GM18505 (cell line): ENCODE measurements around the gene LENG9.

ENCODE experiments used
- ATAC-seq: cut with Tn5 transposase; IDR thresholded peaks from one replicate; pipeline ENCODE4 v1.9.1; 2021; ENCODE audit not compliant: unreplicated experiment
- POLR2A ChIP-seq: IDR thresholded peaks from 4 replicates; pipeline ENCODE4 v1.6.1; 2011; ENCODE audit warnings: borderline replicate concordance; ENCODE audit not compliant: insufficient read depth, insufficient read length; ENCODE audit errors: extremely low read depth

LENG9 gene

GRCh38 chr19:54465426-54466109, 2.0 kb upstream of the LENG9 start:
- TF ChIP-seq POLR2A: no peak

GRCh38 chr19:54464630-54465425, 1.2 kb upstream of the LENG9 start:
- peak; percentile 43 for ATAC-seq

More at GRCh38 chr19:54465426-54466109, 2.0 kb upstream of the LENG9 start:
- no peak for ATAC-seq

DNA sequence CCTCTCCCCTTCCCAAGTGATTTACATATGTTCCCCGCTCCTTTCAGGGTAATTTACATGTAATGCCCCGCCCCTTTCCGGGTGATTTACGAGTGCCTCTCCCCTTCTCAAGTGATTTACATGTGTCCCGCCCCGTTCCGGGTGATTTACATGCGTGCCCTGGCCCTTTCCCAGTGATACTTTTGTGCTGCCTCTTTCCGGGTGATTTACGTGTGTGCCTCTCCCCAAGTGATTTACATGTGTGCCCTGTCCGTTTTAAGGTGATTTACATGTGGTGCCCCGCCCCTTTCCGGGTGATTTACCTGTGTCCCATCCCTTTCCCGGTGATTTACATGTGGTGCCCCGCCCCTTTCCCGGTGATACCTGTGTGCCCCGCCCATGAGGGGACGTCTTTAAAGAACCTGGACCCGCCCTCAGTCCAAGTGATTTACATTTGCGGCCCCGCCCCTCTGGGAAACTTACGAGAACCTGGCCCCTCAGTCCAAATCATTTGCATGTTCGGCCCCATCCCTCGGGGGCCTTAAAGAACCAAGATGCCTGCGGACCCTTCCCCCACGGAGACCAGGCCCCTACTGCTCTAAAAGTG, 559 bp upstream of the LENG9 start:
- no peak for TF ChIP-seq POLR2A
- peak; percentile 37 for ATAC-seq

More at GRCh38 chr19:54464630-54465425, 1.2 kb upstream of the LENG9 start:
- peak; percentile 66 for TF ChIP-seq POLR2A

GRCh38 chr19:54462655-54463530, 685 bp downstream of the LENG9 start:
- peak; percentile 23 for ATAC-seq
- no peak for TF ChIP-seq POLR2A

- ATAC-seq: no peak
- peak; percentile 33 for TF ChIP-seq POLR2A
These were observed 1.4 kb downstream of the LENG9 start for GRCh38 chr19:54462047-54462654.

DNA sequence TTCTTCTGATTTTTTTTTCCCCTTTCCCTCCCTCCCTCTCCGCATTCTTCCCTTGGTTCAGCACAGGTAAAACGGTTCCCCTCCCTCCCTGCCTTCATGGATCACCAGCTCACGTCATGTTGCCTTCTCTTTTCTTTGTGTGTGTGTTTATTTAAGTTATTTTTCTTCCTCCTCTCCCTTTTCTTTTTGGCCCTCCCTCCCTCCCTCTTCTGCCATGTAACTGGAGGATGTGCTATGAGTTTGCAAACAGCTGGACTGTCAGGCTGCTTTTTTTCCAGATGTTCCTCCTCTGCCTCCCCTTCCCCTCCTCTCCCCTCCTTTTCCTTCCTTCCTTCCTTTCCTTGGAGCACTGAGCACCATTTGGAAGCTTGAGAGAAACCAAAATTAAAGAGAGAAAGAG, 2.0 kb downstream of the LENG9 start:
- no peak for TF ChIP-seq POLR2A
- ATAC-seq: no peak

DNA sequence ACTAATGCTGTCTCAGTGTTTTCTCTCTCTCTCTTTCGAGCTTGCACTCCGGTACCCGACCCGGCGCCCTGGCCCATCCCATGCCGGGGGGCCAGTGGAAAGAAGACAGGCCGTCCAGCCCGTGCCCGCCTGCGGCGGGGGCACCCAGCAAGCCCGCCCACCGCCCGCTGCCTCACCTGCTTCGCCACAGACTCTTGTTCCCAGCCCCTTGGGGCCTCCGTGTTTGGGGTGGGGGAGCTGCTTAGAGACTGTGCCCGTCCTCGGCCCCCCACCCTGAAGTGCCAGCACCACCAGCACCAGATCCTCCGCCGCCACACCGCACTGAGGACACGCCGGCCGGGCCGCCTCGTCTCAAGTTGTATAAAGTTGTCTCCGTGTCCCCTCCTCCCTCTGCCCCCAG, 2.4 kb downstream of the LENG9 start:
- ATAC-seq: no peak
- TF ChIP-seq POLR2A: no peak

DNA sequence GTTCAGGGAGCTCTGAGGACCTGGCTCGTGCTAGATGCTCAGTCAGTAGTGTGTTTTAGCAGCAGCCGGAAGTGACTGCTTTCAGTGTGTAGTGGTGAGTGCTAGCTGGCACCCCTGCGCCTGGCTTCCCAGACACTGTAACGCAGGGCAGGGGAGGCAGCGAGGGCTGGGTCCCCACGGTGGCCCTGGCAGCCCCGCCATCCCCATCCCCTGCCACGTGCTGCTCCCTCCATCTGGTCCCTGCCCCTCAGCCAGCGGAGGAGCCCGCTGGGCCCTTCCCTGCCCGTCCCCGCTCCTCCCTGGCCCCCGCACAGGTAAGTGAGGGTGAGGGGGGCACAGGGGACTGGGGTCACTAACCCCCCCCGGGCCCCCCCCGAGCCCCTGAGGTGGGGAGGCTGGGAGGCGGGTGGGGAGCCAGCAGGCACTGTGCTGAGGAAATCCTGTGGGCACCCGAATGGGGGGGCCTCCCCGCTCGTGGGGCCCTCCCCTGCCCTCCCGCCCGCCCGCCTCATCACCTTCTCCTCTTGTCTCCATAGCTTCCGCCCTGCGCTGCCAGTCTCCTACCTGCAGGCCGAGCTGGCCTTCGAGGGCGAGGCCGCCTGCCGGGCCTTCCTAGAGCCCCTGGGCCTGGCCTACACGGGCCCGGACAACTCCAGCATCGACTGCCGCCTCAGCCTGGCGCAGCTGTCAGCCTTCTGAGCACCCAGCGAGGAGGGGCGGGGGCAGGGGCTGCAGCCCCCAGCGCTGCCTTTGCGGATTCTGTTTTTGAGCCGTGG, 3.2 kb downstream of the LENG9 start:
- no peak for ATAC-seq
- TF ChIP-seq POLR2A: no peak

GRCh38 chr19:54459282-54460229, 4.0 kb downstream of the LENG9 start:
- no peak for TF ChIP-seq POLR2A
- no peak for ATAC-seq

DNA sequence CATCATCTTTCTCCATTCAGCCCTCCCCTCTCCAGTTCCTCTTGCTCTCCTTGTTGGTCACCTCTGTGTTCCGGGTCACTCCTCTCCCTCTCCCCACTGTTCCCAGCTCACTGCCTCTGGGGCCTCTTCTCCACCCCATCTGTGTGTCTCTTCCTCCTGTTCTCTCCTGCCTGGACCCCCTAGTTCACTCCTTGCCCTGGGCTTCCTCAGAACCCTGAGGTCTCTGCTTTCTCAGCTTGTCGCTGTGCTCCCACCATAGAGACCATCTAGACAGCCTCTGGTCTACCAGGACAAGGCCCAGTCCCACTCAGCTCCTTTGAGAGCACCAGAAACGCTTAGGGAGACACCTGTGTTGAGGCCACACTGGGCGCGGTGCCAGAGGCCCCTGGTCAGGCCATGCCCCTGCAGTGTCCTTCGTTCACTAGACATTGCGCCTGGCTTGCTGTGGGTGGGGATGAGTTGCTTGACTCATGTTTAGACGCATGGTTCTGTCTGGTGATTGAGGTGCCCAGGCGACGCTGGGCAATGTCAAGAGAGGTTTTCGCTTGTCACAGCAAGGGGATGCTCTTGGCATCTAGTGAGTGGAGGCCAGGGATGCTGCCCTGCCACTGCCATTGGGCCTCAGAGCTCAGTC, 4.8 kb downstream of the LENG9 start:
- ATAC-seq: no peak
- no peak for TF ChIP-seq POLR2A
